Ascending aorta (tissue), 2 donors: ENCODE data around the gene ATG10. TPM values are rescaled to one million over a fixed set of nuclear protein-coding genes. Genes with fewer than 3 reads are reported as not detected.

ENCODE experiments used
- DNase-seq, 2 donors: peaks; one replicate each; pipeline ENCODE4 v3.0.0-alpha.2; 2019; ENCODE audit warnings: low spot score in 2 of 2
- H3K27ac ChIP-seq, 2 donors: fragments of 200-600 bp; sonication (generic); one replicate each; pipeline ENCODE4 v1.5.1; 2016 to 2017; ENCODE audit warnings: mild to moderate bottlenecking in 1 of 2
- H3K27me3 ChIP-seq: fragments of 200-600 bp; sonication (generic); one replicate; pipeline ENCODE4 v1.5.1; 2017
- H3K36me3 ChIP-seq, 2 donors: fragments of 200-600 bp; sonication (generic); one replicate each; pipeline ENCODE4 v1.5.1; 2016
- H3K4me1 ChIP-seq, 2 donors: fragments of 200-600 bp; sonication (generic); one replicate each; pipeline ENCODE4 v1.5.1; 2016 to 2017; ENCODE audit warnings: mild to moderate bottlenecking in 1 of 2
- H3K4me3 ChIP-seq, 2 donors: fragments of 200-600 bp; sonication (generic); one replicate each; pipeline ENCODE4 v1.5.1; 2016 to 2017; ENCODE audit warnings: mild to moderate bottlenecking in 1 of 2
- H3K9me3 ChIP-seq, 2 donors: fragments of 200-600 bp; sonication (generic); one replicate each; pipeline ENCODE4 v1.5.1; 2016
- CTCF ChIP-seq, 3 experiments: fragments of 200-600 bp in 2 of 3; fragments of 450-650 bp in 1 of 3; sonication (generic) in 2 of 3; IDR thresholded peaks; one replicate each; pipeline ENCODE4 v1.5.1; 2016 to 2019; ENCODE audit warnings: antibody characterized with exemption in 3 of 3, mild to moderate bottlenecking in 1 of 3, moderate library complexity in 1 of 3
- intact Hi-C: fragments of 100-400 bp; cut with DNase I; formaldehyde crosslinking; loops from one replicate; pipeline ENCODE4 v1.15.1; 2023
- total RNA-seq: library from RNA; depleted of rRNA; stranded (reverse); fragments of >200 nt; gene quantifications from one replicate; pipeline ENCODE4 v1.1.0, GENCODE V29; 2016

The ATG10 gene
- total RNA-seq, 1 donor from 2014 or later, result 8.4 TPM

GRCh38 chr5:82277987-82278710, 306.3 kb downstream of the ATG10 start, which contains the start of gene RPS23:
RPS23 (minus strand) TSS chr5:82278354; CDS start chr5:82278323, 31 bp downstream.
- peaks cover 32% of the 10 kb centered on the region in 2 donors for H3K36me3 ChIP-seq
- TF ChIP-seq CTCF (IDR thresholded peaks at IDR 0.05), result no peak
- H3K27ac ChIP-seq, result peak within 1 kb of the TSS; percentile 78
- no peaks in the 10 kb centered on the region for H3K27me3 ChIP-seq
- H3K4me1 ChIP-seq, result peaks cover 0 to 19% of the 10 kb centered on the region in 2 donors
- H3K9me3 ChIP-seq, result no peaks in the 10 kb centered on the region
- H3K4me3 ChIP-seq, result peak within 1 kb of the TSS; percentile 74 to 90
- DNase-seq, result peak; percentile 60 to 93
- intact Hi-C loops, result loop anchor here (2.0 kb wide), 1 partner anchor 305 kb away; the partner anchor contains the start of gene ATG10

DNA sequence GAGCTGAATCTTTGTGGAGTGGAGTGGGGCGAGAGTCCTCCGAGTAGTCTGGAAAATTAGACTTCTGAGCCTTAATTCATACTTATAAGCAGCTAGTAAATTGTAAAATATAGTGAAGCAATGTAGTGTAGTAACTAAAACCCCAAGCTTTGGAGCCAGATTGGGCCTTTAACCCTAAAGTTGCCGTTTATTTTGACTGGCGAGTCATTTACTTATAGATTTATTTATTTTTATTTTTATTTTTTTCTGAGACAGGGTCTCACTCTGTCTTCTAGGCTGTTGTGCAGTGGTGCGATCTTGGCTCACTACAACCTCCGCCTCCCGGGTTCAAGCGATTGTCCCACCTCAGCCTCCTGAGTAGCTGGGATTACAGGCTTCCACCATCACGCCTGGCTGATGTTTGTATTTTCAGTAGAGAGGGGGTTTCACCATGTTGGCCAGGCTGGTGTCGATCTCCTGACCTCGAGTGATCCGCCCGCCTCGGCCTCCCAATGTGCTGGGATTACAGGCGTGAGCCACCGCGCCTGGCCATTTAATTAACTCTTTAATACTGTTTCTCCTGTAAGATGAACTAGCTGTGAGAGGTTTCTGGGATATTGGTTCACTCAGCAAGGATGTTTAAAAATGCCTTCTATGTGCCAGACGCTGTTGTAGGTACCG, 307.0 kb downstream of the ATG10 start:
- DNase-seq, result no peak
- no peak for TF ChIP-seq CTCF (IDR thresholded peaks at IDR 0.05)
- H3K4me3 ChIP-seq, result peak overlapping the region; percentile 74 to 90
- H3K4me1 ChIP-seq, result peaks cover 0 to 19% of the 10 kb centered on the region in 2 donors
- H3K27me3 ChIP-seq, result no peaks in the 10 kb centered on the region
- peaks cover 28 to 30% of the 10 kb centered on the region in 2 donors for H3K36me3 ChIP-seq
- intact Hi-C loops, result loop anchor here (2.0 kb wide), 1 partner anchor 306 kb away; the partner anchor contains the start of gene ATG10
- no peaks in the 10 kb centered on the region for H3K9me3 ChIP-seq
- H3K27ac ChIP-seq, result peak overlapping the region; percentile 78

DNA sequence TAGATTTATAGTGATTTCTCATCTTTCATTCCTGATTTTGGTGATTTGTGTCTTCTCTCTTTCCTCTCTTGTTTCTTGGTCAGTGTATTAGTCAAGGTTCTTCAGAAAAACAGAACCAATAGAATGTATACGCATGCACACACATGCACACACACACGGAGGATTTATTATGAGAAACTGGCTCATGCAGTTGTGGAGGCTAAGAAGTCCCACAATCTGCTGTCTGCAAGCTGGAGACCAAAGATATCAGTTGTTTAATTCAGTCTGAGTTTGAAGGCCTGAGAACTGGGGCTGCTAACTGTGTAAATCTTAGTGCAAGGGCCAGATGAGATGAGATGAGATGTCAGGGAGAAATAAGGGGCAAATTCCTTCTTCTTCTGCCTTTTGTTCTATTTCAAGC, 312.1 kb downstream of the ATG10 start:
- Histone ChIP-seq H3K27me3 (no peaks in the 10 kb centered on the region), H3K36me3 (no peaks in the 10 kb centered on the region), H3K27ac (no peak overlapping the region), H3K4me3 (no peak overlapping the region), H3K4me1 (peaks cover 0 to 3% of the 10 kb centered on the region in 2 donors), H3K9me3 (no peaks in the 10 kb centered on the region)
- intact Hi-C loops, result no loop called here
- DNase-seq, result no peak
- TF ChIP-seq CTCF (IDR thresholded peaks at IDR 0.05), result no peak

GRCh38 chr5:82285206-82285605, 313.4 kb downstream of the ATG10 start:
- intact Hi-C loops, result no loop called here
- Histone ChIP-seq H3K9me3 (no peaks in the 10 kb centered on the region), H3K27me3 (no peaks in the 10 kb centered on the region), H3K36me3 (no peaks in the 10 kb centered on the region), H3K4me1 (no peaks in the 10 kb centered on the region), H3K27ac (no peak overlapping the region), H3K4me3 (no peak overlapping the region)
- no peak for DNase-seq
- TF ChIP-seq CTCF (IDR thresholded peaks at IDR 0.05), result no peak

DNA sequence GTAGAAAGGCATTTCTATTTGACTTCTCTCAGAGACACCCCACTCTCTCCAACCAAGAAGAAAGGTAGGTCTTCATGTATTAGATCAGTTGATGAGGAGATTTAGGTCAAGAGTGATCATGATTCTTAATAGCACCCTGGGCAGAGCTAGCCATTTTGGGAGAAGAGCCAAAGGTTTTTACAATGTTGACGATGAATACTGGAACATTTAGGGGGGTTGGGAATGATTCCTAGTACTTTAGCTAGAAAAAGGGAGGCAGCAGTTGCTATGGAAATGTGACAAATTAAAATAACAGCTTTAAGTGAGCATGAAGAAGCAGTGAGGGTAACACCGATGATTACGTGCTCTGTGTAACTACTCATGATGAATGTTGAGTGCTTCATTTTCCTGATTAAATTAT, 315.8 kb downstream of the ATG10 start:
- intact Hi-C loops, result no loop called here
- no peak for DNase-seq
- Histone ChIP-seq H3K27me3 (no peaks in the 10 kb centered on the region), H3K27ac (no peak overlapping the region), H3K4me3 (no peak overlapping the region), H3K4me1 (no peaks in the 10 kb centered on the region), H3K9me3 (no peaks in the 10 kb centered on the region), H3K36me3 (no peaks in the 10 kb centered on the region)
- no peak for TF ChIP-seq CTCF (IDR thresholded peaks at IDR 0.05)
